NCI-H1105 (cell line): Measurements from ENCODE around the gene SEC14L5.

Experiments
- DNase-seq: peaks from one replicate; lab custom pipeline; 2025; lab: John Stamatoyannopoulos, UW

The SEC14L5 gene

GRCh38 chr16:5015887-5016286 is 57.8 kb downstream of the SEC14L5 start:
- DNase-seq: no peak

GRCh38 chr16:5016967-5017677 is 59.0 kb downstream of the SEC14L5 start:
- DNase-seq: no peak

GRCh38 chr16:5017678-5017969 is 59.5 kb downstream of the SEC14L5 start:
- no peak for DNase-seq

- no peak for DNase-seq
These were observed 60.7 kb downstream of the SEC14L5 start for GRCh38 chr16:5018793-5019192.

- DNase-seq: no peak
These were observed 61.6 kb downstream of the SEC14L5 start for GRCh38 chr16:5019775-5020174.

GRCh38 chr16:5020551-5020950 is 62.4 kb downstream of the SEC14L5 start:
- no peak for DNase-seq

- DNase-seq: no peak
These were observed 64.4 kb downstream of the SEC14L5 start for GRCh38 chr16:5022521-5022920.

- DNase-seq: peak; percentile 32
These were observed 66.5 kb downstream of the SEC14L5 start for GRCh38 chr16:5024632-5025031.

GRCh38 chr16:5025171-5025632 is 67.1 kb downstream of the SEC14L5 start:
- DNase-seq: peak; percentile 32

- no peak for DNase-seq
These were observed 68.5 kb downstream of the SEC14L5 start for GRCh38 chr16:5026664-5027063.

- DNase-seq: no peak
These were observed 69.0 kb downstream of the SEC14L5 start for GRCh38 chr16:5027086-5027485.

- DNase-seq: no peak
These were observed 69.6 kb downstream of the SEC14L5 start for GRCh38 chr16:5027575-5028235.

- DNase-seq: no peak
These were observed 70.9 kb downstream of the SEC14L5 start for GRCh38 chr16:5028950-5029475.

- DNase-seq: no peak
These were observed 72.2 kb downstream of the SEC14L5 start for GRCh38 chr16:5030251-5030870.

GRCh38 chr16:5031601-5032000 is 73.5 kb downstream of the SEC14L5 start:
- DNase-seq: no peak

GRCh38 chr16:5032748-5033167 is 74.6 kb downstream of the SEC14L5 start:
- DNase-seq: no peak

GRCh38 chr16:5033256-5034166 is 75.4 kb downstream of the SEC14L5 start, which contains the start of gene NAGPA:
Gene NAGPA (minus strand): TSS chr16:5033935. CDS start chr16:5033914, 21 bp downstream.
- peak; percentile 34 for DNase-seq

- no peak for DNase-seq
These were observed 76.0 kb downstream of the SEC14L5 start for GRCh38 chr16:5034167-5034523.

GRCh38 chr16:5035909-5036227 is 77.7 kb downstream of the SEC14L5 start:
- no peak for DNase-seq

GRCh38 chr16:5036228-5037156 is 78.4 kb downstream of the SEC14L5 start:
- DNase-seq: no peak

GRCh38 chr16:5040451-5040850 is 82.3 kb downstream of the SEC14L5 start:
- no peak for DNase-seq
